HG02973 (cell line): ENCODE data around the gene TMEM171.

ENCODE experiments used
- ATAC-seq: cut with Tn5 transposase; IDR thresholded peaks from one replicate; pipeline ENCODE4 v1.9.1; 2021; ENCODE audit warnings: moderate library complexity; ENCODE audit not compliant: unreplicated experiment

Gene TMEM171

GRCh38 chr5:73120222-73121118 is at the start of gene TMEM171:
Gene TMEM171, plus strand, starts transcription at chr5:73120575. Its CDS starts 2,799 bp downstream, at chr5:73123374.
- no peak for ATAC-seq

- no peak for ATAC-seq
Measured at GRCh38 chr5:73081093-73081492, 39.3 kb upstream of the TMEM171 start.

- ATAC-seq = no peak
Measured at GRCh38 chr5:73088026-73088425, 32.3 kb upstream of the TMEM171 start.

GRCh38 chr5:73093943-73094342 is 26.4 kb upstream of the TMEM171 start:
- ATAC-seq = no peak

GRCh38 chr5:73094415-73094814 is 26.0 kb upstream of the TMEM171 start:
- no peak for ATAC-seq

- no peak for ATAC-seq
Measured at GRCh38 chr5:73095564-73096238, 24.7 kb upstream of the TMEM171 start.

GRCh38 chr5:73096239-73096575 is 24.2 kb upstream of the TMEM171 start:
- ATAC-seq = no peak

- ATAC-seq = no peak
Measured at GRCh38 chr5:73097740-73098139, 22.6 kb upstream of the TMEM171 start.

- no peak for ATAC-seq
Measured at GRCh38 chr5:73100109-73100508, 20.3 kb upstream of the TMEM171 start.

GRCh38 chr5:73103870-73104299 is 16.5 kb upstream of the TMEM171 start:
- ATAC-seq = no peak

GRCh38 chr5:73104326-73104725 is 16.0 kb upstream of the TMEM171 start:
- ATAC-seq = no peak

- no peak for ATAC-seq
Measured at GRCh38 chr5:73106335-73106734, 14.0 kb upstream of the TMEM171 start.

GRCh38 chr5:73110190-73110589 is 10.2 kb upstream of the TMEM171 start:
- no peak for ATAC-seq

GRCh38 chr5:73111536-73111935 is 8.8 kb upstream of the TMEM171 start:
- no peak for ATAC-seq

GRCh38 chr5:73112359-73112758 is 8.0 kb upstream of the TMEM171 start:
- no peak for ATAC-seq

- ATAC-seq = no peak
Measured at GRCh38 chr5:73114044-73114688, 6.2 kb upstream of the TMEM171 start.

GRCh38 chr5:73115399-73116051 is 4.8 kb upstream of the TMEM171 start:
- no peak for ATAC-seq

- no peak for ATAC-seq
Measured at GRCh38 chr5:73116506-73116905, 3.9 kb upstream of the TMEM171 start.

GRCh38 chr5:73117088-73117740 is 3.2 kb upstream of the TMEM171 start:
- no peak for ATAC-seq

GRCh38 chr5:73118391-73118973 is 1.9 kb upstream of the TMEM171 start:
- ATAC-seq = no peak
